T follicular helper cell (primary cell): ENCODE measurements around the gene RPH3AL.
"Not testable (repeated sequence)": the region's sequence is repeated elsewhere in the genome, so short reads cannot be mapped to it uniquely, and the experiment has no call there.

Experiments used
- DNase-seq: peaks from one replicate; pipeline ENCODE4 v3.0.0-alpha.2; 2020; ENCODE audit warnings: low read depth

The RPH3AL gene

DNA sequence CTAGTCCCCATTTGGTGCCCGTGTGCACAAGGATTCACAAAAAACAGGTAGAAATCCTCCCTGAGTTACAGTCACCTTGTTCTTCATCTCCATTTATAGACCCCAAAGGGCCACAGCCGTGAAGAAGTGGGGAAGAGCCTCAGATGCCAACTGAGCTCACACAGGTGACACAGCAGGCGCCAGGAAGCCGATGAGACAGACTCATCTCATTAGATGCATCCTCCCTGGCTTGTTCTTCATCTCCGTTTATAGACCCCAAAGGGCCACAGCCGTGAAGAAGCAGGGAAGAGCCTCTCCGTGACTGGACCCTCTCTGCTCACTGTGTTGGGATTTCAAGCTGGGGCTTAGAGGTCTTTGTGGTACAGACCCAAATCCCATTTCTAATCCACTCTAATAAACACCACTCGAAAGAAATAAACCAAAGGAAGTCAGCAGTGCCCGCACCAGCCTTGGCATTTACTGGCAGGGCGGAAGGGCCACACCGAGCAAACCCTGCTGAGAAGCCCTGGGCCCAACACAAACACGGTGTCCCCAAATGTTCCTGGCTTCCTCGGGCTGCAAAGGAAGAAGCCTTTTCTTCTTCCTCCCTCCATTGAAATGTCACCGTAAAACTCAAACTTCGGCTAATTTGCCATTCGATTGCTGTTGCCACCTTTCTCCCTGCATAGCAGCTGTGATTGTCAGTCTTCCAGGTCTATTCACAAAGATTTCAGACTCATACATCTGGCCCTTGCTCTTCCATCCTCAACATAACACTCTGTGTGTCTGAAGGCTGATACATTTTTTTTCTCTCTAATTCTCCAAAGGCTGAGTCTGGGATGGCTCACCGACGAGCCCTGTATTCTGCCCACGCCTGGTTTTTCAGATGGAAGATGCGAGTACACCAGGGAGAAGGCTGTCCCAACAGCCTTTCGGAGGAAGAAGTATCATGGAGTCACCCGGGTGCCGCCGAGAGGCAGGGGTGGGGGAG is 126.2 kb downstream of the RPH3AL start:
- DNase-seq = no peak

DNA sequence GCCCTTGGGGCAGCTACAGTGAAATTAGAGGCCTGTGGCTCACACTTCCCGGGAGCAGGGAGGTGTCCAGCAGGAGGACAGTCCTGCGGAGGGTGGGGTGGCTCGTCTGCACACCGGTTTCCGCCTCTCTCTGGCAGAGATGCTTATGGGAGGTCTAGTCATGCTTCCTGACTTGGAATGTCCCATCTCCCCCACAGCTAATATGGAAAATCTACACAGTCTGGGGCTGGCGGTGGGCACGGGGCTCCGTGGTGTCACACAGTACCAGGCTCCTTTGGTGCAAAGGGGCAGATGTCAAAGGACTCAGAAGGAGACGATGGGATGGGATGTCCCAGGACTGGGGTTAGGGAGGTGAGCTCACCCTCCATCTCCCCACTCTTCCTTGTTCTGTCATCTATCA is 127.1 kb downstream of the RPH3AL start:
- DNase-seq = no peak

DNA sequence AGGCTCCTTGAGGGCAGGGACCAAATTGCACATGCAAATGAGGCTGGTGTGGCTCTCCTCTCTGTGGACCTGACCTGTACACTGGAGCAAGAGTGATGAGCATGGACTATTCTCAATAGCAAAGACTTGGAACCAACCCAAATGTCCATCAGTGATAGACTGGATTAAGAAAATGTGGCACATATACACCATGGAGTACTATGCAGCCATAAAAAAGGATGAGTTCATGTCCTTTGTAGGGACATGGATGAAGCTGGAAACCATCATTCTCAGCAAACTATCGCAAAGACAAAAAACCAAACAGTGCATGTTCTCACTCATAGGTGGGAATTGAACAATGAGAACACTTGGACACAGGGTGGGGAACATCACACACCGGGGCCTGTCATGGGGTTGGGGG is 128.0 kb downstream of the RPH3AL start:
- not testable (repeated sequence) for DNase-seq

DNA sequence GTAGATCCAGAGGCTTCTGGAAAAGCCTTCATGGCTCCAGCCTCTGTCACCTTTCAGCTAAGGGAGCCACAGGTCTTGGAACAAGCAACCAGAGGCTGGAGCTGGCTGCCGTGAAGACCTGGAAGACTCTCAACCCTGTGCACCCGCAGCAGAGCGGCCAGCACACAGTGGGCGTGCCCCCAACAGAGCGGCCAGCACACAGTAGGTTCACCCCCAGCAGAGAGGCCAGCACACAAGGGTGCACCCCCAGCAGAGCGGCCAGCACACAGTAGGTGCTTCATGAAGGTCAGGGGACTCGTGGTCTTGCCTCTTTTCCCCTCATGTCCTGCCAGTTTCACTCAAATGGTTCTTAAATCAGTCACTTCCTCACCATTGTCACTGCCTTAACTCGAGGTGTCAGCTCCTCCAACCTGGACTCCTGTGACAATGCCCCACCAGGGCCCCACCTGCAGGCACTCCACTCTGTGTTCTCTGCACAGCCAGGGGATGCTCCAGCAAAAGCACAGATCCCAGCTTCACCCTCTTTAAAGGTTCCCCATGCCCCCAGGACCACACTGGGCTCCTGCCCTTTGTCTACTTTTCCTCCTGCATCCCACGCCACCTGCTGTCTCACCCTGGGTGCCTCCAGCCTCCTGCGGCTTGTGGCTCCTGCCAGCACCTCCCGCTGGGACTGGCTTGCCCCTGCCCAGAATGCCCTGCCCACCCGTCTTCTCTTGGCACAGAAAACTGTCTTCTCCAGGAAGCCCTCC is 128.7 kb downstream of the RPH3AL start:
- no peak for DNase-seq

DNA sequence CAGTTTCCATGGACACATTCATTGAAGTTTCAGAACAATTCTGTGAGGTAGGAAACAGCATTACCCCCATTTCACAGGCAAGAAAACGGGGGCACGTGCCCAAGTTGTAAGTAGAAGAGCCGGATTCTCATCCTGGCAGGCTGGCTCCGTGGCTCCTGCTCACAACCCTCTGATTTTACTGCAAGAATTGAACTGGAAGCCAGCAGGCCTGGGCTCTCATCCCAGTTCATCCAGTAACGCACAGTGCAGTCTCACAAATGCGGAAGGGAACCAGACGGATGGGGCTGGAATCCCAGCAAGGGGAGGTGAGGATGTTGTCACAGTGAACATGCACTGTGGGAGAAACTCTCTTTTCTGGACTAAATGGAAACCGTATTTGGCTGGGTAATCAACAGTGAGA is 130.4 kb downstream of the RPH3AL start:
- DNase-seq = no peak

DNA sequence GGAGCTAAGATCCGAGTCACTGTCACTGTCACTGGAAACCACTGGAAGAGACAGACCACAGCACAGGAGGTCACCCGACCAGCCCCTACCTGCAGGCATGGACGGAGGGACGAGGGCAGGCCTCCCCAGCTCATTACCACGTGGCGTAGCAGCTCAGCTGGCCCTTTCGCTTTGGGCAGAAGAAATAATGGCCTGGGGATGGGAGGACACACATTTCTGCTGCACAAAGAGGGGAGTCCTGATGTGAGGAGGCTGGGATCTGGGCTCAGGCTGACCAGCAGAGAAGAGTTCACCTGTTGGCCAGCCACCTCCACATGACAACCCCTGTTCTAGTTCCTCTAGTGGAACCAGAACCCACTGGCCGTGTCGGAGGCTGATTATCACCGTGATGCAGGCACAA is 132.9 kb downstream of the RPH3AL start:
- no peak for DNase-seq

DNA sequence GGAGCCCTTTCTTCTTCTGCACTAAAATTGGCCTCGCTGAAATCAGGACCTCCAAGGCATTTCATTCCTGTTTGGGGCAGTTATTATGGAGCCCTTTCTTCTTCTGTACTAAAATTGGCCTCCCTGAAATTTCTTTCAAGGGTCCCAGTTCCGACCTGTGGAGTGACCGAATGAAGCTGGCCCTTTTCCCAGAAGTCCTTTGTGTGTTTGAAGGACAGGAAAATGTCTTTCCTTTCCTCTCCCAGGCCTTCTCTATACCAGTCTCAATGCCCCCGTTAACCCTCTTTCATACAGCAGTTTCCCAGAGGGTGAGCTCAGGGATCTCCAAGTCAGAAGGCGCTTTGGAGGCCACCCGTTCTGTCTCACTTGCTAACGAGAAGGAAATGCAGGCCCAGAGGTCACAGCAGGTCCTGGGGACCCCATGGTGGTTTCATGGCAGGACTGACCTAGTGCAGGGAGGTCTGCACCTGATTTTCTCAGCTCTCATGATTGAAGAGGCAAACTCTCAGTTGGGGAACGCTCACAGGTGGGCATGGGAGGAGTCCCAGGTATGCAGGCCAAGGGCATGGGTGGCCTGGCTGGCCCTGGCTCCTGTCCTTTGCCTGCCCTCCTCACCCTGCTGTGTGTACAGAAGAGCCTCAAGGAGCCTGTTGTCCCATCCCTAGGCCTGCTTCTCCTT is 134.0 kb downstream of the RPH3AL start:
- no peak for DNase-seq

DNA sequence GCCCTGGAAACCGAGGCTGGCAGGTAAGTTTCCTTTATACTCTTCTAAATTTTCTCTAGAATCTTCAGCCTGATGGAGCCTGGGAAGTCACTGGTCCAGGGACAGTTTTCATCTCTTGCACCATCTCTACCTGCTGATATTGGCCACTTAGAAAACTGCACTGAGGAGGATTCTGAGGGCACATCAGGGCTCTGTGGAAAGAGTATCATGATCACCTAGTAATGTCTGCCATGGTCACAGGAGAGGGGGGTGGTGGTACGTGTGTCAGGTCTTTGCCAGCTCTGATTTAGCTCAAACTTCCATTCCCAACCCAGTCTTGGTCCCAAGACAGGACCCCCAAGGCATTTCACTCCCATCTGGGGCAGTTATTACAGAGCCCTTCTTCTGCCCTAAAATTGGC is 136.0 kb downstream of the RPH3AL start:
- no peak for DNase-seq

DNA sequence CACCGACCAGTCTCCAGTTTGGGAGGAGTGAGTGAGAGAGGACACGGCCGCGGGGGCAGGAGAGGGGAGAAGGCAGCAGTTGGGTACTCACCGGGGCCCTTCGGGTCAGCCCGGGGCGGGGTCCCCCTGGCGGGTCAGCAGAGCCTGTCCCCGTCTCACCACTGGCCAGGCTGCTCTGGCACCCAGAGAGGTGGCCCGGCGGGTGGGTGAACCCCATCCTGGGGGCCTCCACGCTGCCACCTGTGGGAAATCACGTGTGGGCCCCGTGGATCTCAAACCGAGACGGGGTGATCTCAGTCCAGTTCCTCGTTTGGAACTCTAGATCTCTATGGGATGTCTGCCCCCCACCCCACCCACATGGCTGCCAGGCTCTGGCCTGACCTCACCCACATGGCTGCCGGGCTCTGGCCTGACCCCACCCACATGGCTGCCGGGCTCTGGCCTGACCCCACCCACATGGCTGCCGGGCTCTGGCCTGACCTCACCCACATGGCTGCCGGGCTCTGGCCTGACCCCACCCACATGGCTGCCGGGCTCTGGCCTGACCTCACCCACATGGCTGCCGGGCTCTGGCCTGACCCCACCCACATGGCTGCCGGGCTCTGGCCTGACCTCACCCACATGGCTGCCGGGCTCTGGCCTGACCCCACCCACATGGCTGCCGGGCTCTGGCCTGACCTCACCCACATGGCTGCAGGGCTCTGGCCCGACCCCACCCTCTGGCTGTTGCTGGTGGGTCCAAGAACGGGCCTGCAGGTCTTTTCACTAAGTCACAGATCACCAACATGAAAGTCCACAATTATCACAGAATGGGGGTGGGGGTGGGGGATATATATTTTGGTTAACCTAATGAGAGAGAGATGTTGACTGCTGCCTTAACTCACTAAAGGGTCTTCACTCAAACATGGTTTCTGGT is 136.8 kb downstream of the RPH3AL start:
- DNase-seq = not testable (repeated sequence)

DNA sequence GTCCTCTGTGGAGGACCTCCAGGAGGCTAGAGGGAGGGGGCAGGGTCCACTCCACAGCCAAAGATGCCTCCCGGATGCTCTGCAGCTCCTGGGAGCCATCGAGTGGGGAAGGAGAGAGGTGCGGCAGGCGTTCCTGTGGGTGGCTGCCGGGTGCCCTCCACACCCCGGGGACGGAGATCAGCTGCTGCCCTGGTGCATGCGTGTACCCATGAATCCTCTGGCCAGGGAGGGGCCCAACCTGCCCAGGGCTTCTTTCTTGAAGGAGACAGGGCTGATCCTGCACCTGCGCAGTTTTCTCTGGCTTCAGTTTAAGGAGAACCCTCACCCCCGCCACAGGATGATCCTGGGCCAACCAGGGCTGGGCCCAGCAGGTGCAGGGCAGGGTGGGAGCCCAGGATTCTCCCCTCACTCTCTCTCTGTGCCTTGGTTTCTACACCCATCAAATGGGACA is 137.7 kb downstream of the RPH3AL start:
- no peak for DNase-seq

DNA sequence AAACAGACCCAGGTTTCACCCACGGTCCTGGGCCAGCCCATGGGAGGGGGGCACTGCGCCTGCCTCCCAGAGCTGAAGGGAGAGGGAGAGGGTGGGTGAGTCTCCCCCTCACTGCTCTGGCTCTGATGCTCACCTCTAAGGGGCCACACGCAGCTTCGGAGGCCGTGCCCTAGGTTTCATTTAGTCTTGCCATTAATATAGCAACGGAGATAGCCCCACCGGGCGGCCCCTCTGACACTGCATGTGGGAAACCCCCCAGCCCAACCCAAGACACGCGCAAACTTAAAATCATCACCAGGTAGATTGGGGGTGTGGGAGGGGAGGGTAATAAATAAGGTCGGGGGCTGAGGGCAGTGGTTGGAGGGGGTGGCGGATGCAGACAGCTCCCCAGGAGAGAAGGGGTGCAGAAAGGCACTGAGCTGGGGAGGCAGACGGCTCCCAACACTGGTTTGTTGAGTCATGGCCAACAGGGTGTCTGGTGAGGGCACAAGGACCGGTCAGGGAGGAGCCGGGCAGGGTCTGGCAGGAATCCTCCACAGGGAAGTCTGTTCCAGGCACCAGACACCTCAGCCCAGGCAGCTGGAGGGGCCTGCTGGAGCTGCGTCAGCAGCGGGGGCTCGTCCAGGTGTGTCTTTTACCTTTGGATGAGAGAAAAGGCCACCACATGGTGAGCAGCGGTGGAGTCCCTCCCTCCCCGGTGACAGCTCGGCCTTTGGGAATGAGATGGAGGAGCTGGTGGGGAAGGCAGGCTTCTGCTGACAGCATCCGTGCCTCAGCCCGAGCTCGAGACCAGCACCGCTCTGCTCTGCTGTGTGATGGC is 139.1 kb downstream of the RPH3AL start:
- no peak for DNase-seq

DNA sequence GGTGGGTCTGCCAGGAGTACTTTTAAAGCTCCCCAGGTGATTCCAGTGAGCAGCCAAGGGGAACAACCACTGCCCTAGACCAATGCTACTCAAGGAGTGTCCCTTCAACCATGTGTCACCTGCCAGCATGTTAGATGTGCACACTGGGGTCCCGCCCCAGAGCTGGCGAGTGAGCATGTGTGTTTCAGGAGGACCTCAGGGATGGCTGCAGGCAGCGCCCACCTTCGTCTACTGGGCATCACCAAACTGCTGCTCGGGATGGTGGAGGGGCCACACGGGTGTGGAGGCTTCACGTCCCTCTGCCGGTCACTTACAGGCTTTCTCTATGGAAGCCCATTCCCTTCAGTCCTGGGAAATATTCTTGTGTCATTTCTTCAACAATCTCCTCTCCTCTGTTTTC is 142.2 kb downstream of the RPH3AL start:
- DNase-seq = no peak

DNA sequence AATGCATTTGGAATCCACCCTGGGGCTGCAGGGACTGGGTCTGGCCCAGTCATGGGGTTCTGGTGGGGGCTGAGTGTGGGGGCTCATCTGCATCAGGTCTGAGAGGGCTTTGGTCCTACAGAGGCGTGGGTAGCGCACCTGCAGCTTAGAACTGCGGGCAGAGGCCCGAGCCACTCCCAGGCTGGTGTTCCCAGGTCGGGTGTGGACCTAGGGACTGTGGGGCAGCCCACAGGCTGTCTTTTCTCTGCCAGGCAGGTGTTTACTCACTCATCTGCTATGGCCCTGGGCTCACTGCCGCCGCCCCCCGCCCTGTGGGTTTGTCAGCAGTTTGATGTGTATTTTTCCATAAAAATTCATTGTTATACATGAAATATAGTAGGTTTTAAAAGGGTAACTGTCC is 144.2 kb downstream of the RPH3AL start:
- DNase-seq = no peak

DNA sequence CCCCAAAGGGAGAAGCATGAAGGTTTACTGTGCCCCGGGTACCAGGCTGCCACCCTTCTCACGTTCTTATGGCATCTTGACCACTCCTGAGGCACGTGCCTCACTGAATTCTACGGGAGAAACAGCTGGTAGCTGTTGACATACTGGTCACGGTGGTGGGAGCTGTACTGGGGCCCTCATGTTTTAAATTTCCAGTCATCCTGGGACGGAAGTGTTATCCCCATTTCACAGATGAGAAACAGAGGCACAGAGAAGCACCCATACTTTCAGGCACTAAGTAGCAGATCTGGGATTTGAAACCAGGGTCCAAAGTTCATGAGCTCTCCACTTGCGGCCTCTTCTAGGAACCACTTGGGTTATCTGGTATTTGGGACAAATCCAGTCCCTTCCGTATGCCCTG is 144.8 kb downstream of the RPH3AL start:
- no peak for DNase-seq

DNA sequence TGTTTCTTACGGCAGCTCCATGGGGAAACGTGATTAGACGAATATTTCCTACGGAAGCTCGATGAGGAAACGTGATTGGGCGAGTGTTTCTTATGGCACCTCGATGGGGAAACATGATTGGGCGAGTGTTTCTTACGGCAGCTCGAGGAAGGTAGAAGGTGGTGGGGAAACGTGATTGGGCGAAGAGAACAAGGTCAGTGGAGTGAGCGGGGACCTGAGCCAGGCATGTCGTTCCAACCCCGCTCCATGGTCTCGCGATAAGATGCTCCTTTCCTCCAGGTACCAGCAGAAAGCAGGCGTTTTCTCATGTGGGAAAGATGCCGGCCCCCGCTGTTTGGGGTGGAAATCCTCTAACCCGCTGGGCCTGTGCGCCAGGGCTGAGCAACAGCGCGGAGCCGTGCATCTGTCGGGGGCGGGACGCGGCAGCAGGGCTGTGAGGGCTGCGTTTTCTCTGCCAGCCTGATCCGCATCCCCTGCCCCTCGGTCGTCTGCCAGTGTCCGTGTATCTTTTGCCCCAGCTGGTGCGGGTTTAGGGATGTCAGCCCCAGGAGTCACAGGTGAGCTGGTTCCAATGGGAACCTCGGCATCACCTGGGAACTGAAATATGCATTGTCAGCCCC is 145.6 kb downstream of the RPH3AL start:
- DNase-seq = no peak

DNA sequence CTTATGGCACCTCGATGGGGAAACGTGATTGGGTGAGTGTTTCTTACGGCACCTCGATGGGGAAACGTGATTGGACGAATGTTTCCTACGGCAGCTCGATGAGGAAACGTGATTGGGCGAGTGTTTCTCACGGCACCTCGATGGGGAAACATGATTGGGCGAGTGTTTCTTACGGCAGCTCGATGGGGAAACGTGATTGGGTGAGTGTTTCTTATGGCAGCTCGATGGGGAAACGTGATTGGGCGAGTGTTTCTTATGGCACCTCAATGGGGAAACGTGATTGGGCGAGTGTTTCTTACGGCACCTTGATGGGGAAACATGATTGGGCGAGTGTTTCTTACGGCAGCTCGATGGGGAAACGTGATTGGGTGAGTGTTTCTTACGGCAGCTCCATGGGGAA is 146.1 kb downstream of the RPH3AL start:
- DNase-seq = not testable (repeated sequence)

DNA sequence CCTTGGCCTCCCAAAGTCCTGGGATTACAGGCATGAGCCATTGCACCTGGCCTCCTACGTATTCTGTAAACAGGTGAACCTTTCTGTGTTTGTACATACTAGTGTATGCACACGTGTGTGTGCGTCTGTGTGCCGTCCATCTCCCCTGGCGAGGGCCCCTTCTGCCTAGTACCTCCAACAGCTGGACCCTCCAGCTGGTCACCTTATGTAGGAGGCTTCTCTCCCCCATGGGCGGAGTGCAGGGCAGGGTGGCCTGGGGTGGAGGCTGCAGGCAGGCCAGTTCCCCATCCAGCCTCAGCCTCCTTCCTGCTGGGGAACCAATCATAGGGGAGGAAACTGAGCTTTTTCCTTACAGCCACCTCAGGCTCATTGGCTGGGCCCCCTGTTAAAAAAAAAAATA is 146.8 kb downstream of the RPH3AL start:
- DNase-seq = no peak

DNA sequence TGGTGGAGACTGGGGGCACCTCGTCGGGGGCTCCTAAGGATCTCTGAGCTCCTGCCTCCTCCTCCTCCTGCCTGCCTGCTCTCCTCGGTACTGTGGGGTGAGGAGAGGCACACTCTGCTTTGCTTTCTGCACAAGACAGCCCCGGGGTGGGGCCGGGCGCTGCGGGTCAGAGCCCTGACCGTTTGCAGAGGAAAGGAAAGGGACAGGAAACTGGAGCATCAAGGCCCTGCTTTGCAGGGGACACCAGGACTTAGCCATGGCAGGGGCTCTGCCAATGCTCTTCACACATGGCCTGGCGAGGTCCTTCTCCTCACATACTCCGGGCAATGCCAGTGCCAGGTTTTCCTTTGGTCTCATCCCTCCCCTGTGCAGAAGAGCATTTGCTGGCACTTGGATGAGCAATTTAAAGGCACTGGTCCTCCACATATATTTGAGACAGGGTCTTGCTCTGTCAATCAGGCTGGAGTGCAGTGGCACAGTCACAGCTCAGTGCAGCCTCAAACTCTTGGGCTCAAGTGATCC is 147.4 kb downstream of the RPH3AL start:
- DNase-seq = no peak

DNA sequence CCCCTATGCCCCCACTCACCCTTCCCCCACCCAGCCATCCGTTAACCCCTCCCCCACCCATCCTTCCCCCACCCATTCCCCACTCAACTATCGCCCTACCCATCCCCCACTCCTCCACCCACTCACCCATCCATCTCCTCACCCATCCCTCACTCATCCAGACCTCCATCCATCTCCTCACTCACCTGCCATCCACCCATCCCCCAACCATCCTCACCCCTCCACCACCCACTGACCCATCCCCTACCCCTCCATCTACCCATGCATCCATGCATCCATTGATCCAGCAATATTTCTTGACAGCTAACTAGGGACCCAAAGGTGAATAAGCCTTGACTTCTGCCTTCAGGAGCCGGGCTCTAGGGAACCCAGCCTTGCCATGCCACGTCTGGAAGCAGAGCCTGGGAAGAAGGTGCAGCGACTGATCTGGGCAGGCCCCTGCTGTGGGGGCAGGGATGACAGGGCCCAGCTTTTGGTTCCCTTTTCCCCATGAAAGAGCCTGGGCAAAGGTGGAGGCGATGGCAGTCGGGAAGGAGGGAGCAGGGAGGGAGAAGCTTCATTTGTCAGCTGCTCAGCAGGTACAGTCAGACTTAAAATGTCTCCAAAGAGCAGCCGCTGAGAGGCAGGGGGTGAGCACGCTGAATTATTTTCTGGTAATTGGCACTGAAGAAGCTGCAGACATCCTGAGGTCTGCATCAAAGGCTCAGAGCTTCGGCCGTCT is 148.0 kb downstream of the RPH3AL start:
- no peak for DNase-seq
